Breast epithelium (tissue), 4 donors: ENCODE results near the gene MNT. TPM values are rescaled to one million over a fixed set of nuclear protein-coding genes. Genes with fewer than 3 reads are reported as not detected.

Experiments used
- DNase-seq, 2 donors: peaks; one replicate each; pipeline ENCODE4 v3.0.0-alpha.2; 2019; ENCODE audit warnings: low spot score in 2 of 2
- H3K27ac ChIP-seq, 2 donors: fragments of 200-600 bp; sonication (generic) in 1 of 2; one replicate each; pipeline ENCODE4 v1.5.1; 2016 to 2019; ENCODE audit warnings: mild to moderate bottlenecking in 1 of 2
- H3K27me3 ChIP-seq, 2 donors: fragments of 200-600 bp; sonication (generic) in 1 of 2; one replicate each; pipeline versions ENCODE4 v1.5.1 to v1.6.0; 2017 to 2019; ENCODE audit warnings: control low read depth in 1 of 2, mild to moderate bottlenecking in 1 of 2
- H3K36me3 ChIP-seq: fragments of 200-600 bp; one replicate; pipeline ENCODE4 v1.5.1; 2019
- H3K4me1 ChIP-seq, 2 donors: fragments of 200-600 bp; sonication (generic); one replicate each; pipeline ENCODE4 v1.5.1; 2016 to 2019; ENCODE audit warnings: control low read depth in 1 of 2
- H3K4me3 ChIP-seq, 3 donors: fragments of 200-600 bp; sonication (generic); 1 replicate in 2 of 3; 2 replicates in 1 of 3; pipeline ENCODE4 v1.5.1; 2016 to 2019; ENCODE audit warnings: mild to moderate bottlenecking in 3 of 3, moderate library complexity in 2 of 3
- H3K9me3 ChIP-seq, 2 donors: fragments of 200-600 bp; sonication (generic) in 1 of 2; one replicate each; pipeline ENCODE4 v1.5.1; 2016 to 2019; ENCODE audit warnings: control low read depth in 1 of 2
- POLR2A ChIP-seq: fragments of 450-650 bp; IDR thresholded peaks from one replicate; pipeline ENCODE4 v1.6.1; 2016; ENCODE audit warnings: antibody characterized with exemption, mild to moderate bottlenecking, moderate library complexity
- POLR2AphosphoS5 ChIP-seq, 3 donors: sonication (generic); formaldehyde crosslinking; IDR thresholded peaks; one replicate each; pipeline ENCODE4 v1.6.1; 2017; ENCODE audit warnings: antibody characterized with exemption in 3 of 3
- intact Hi-C: fragments of 100-400 bp; cut with DNase I; formaldehyde crosslinking; loops from one replicate; pipeline ENCODE4 v1.15.1; 2023; ENCODE audit warnings: low total_unique reads
- total RNA-seq, 3 donors: library from RNA; depleted of rRNA; stranded (reverse); fragments of >200 nt; gene quantifications; one replicate each; pipeline ENCODE4 v1.1.0, GENCODE V29; 2016
- TF ChIP-seq, protein P1 (sequence below), 3 donors: fragments of 450-650 bp; IDR thresholded peaks; one replicate each; pipeline ENCODE4 v1.5.1; 2016 to 2017; ENCODE audit warnings: antibody characterized with exemption in 3 of 3, mild to moderate bottlenecking in 3 of 3, moderate library complexity in 3 of 3

The MNT gene
- total RNA-seq, 3 donors from 2014 or later: 7.7 to 10.2 (median 8.8) TPM

DNA sequence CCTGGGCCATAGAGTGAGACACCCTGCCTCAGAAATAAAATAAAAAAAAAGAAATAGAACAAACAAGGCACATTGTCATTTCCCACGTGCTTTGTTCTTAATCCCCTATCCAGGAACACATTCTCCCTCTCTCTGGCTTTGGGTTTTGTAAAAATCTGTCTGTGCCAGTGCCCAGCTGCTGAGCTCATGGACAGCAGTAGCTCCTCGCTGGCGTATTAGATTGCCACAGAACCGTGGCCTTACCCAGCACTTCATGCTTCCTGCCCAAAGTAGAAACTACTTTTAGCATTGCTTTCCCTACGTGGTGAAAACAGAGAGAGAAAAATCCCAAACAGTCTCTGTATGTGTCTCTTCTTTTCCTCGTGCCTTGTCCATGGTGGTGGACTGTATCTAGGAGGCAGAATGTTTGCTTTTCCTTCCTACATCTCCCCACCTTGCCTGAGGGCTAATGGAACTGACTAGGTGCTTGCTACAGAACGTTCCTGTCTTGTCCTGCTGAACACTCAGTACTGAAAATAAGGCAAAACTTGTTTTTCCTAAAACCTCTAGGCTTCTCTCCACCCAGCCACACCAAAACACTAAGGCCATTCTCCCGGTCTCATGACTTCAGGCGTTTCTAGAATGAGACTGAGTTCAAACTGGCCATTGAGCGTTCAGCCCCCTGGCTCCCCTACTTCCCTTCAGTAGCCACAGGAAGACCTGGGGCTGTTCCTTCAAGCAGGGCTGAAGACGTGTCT lies 26.1 kb downstream of the MNT start:
- Histone ChIP-seq H3K4me1 (peaks cover 0 to 7% of the 10 kb centered on the region in 2 donors), H3K4me3 (peak overlapping the region in 2 of 3 donors; percentile 53 to 59), H3K27ac (peak overlapping the region; percentile 84 to 88), H3K9me3 (no peaks in the 10 kb centered on the region), H3K27me3 (no peaks in the 10 kb centered on the region), H3K36me3 (no peaks in the 10 kb centered on the region)
- DNase-seq: peak in 1 of 2 donors; percentile 74
- intact Hi-C loops: no loop called here
- no peak for TF ChIP-seq POLR2A
- TF ChIP-seq, protein P1, sequence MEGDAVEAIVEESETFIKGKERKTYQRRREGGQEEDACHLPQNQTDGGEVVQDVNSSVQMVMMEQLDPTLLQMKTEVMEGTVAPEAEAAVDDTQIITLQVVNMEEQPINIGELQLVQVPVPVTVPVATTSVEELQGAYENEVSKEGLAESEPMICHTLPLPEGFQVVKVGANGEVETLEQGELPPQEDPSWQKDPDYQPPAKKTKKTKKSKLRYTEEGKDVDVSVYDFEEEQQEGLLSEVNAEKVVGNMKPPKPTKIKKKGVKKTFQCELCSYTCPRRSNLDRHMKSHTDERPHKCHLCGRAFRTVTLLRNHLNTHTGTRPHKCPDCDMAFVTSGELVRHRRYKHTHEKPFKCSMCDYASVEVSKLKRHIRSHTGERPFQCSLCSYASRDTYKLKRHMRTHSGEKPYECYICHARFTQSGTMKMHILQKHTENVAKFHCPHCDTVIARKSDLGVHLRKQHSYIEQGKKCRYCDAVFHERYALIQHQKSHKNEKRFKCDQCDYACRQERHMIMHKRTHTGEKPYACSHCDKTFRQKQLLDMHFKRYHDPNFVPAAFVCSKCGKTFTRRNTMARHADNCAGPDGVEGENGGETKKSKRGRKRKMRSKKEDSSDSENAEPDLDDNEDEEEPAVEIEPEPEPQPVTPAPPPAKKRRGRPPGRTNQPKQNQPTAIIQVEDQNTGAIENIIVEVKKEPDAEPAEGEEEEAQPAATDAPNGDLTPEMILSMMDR (IDR thresholded peaks at IDR 0.05): no peak
- peak in 1 of 3 donors; percentile 7 for TF ChIP-seq POLR2AphosphoS5 (IDR thresholded peaks at IDR 0.05)

DNA sequence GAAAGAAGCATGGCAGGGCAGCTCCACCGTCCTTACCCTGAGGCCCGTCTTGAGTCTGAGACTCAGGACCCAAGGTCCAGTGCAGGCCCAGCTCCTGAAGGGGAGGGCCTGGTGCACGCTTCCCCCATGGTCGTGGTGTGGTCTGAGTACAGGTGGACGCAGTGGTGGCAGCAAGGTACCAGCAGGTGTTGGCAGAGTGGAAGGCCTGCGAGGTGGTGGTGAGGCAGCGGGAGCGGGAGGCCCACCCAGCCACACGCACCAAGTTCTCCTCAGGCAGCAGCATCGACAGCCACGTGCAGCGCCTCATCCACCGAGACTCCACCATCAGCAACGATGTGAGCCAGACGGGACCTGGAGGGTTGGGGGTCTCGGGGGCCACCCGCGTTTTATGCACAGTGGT lies 27.7 kb downstream of the MNT start:
- peaks cover 0 to 7% of the 10 kb centered on the region in 2 donors for H3K4me1 ChIP-seq
- no peak for TF ChIP-seq POLR2A
- TF ChIP-seq, protein P1 (IDR thresholded peaks at IDR 0.05): no peak
- TF ChIP-seq POLR2AphosphoS5 (IDR thresholded peaks at IDR 0.05): no peak
- intact Hi-C loops: no loop called here
- DNase-seq: no peak
- H3K27ac ChIP-seq: peak overlapping the region; percentile 84 to 88
- H3K9me3 ChIP-seq: no peaks in the 10 kb centered on the region
- no peaks in the 10 kb centered on the region for H3K36me3 ChIP-seq
- H3K4me3 ChIP-seq: no peak overlapping the region
- no peaks in the 10 kb centered on the region for H3K27me3 ChIP-seq

DNA sequence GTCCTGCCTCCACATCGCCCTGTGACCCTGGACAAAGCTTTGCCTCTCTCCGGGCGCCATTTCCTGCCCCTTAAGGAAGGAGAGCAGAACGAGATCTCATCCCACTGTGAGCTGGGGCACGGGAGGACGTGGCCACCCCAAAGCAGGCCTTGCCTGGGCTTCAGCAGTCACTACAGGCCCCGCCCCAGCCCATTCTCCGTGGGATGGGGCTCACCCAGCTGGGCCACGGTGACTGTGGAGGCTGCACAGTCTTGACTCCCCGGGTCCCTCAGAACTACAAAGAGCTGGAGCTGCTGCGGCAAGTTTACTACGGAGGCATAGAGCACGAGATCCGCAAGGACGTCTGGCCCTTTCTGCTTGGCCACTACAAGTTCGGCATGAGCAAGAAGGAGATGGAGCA lies 28.2 kb downstream of the MNT start:
- peaks cover 0 to 7% of the 10 kb centered on the region in 2 donors for H3K4me1 ChIP-seq
- intact Hi-C loops: no loop called here
- H3K27me3 ChIP-seq: no peaks in the 10 kb centered on the region
- no peaks in the 10 kb centered on the region for H3K36me3 ChIP-seq
- H3K27ac ChIP-seq: peak overlapping the region; percentile 25 to 84
- DNase-seq: no peak
- no peaks in the 10 kb centered on the region for H3K9me3 ChIP-seq
- H3K4me3 ChIP-seq: no peak overlapping the region
- TF ChIP-seq POLR2AphosphoS5 (IDR thresholded peaks at IDR 0.05) (no peak), POLR2A (no peak)
- TF ChIP-seq, protein P1 (IDR thresholded peaks at IDR 0.05): no peak

DNA sequence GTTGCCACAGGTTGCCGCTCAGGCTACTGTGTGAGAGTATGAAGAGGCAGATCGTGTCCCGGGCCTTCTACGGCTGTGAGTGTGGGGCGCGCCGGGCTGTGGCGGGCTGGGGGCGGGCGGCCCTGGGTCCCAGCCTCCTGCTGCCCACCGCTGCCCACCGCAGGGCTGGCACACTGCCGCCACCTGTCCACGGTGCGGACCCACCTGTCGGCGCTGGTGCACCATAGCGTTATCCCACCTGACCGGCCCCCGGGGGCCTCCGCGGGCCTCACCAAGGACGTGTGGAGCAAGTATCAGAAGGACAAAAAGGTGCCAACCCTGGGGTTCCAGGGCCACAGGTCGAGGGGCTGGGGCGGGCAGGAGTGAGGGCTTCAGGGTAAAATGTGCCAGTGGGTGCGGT lies 28.7 kb downstream of the MNT start:
- no peaks in the 10 kb centered on the region for H3K9me3 ChIP-seq
- peaks cover 0 to 7% of the 10 kb centered on the region in 2 donors for H3K4me1 ChIP-seq
- no peaks in the 10 kb centered on the region for H3K27me3 ChIP-seq
- H3K4me3 ChIP-seq: no peak overlapping the region
- intact Hi-C loops: no loop called here
- no peaks in the 10 kb centered on the region for H3K36me3 ChIP-seq
- H3K27ac ChIP-seq: peak overlapping the region; percentile 25 to 84
- TF ChIP-seq, protein P1 (IDR thresholded peaks at IDR 0.05): no peak
- TF ChIP-seq POLR2AphosphoS5 (IDR thresholded peaks at IDR 0.05): no peak
- no peak for TF ChIP-seq POLR2A
- no peak for DNase-seq
